Sigmoid colon (tissue), 7 donors: Measurements from ENCODE around the gene C1orf94. TPM values are rescaled to one million over a fixed set of nuclear protein-coding genes. Genes with fewer than 3 reads are reported as not detected.

Experiments
- DNase-seq: peaks from one replicate; pipeline ENCODE4 v3.0.0-alpha.2; 2019
- H3K27ac ChIP-seq, 4 donors: fragments of 200-600 bp; sonication (generic); one replicate each; pipeline ENCODE4 v1.5.1; 2016 to 2019; ENCODE audit warnings: mild to moderate bottlenecking in 1 of 4
- H3K27me3 ChIP-seq, 3 donors: fragments of 200-600 bp; sonication (generic); one replicate each; pipeline ENCODE4 v1.5.1; 2019; ENCODE audit warnings: mild to moderate bottlenecking in 1 of 3
- H3K36me3 ChIP-seq, 4 donors: fragments of 200-600 bp; sonication (generic); one replicate each; pipeline ENCODE4 v1.5.1; 2016 to 2019
- H3K4me1 ChIP-seq, 4 donors: fragments of 200-600 bp; sonication (generic); one replicate each; pipeline ENCODE4 v1.5.1; 2017 to 2019
- H3K4me3 ChIP-seq, 4 donors: fragments of 200-600 bp; sonication (generic); one replicate each; pipeline ENCODE4 v1.5.1; 2017 to 2019; ENCODE audit warnings: mild to moderate bottlenecking in 2 of 4, moderate library complexity in 1 of 4
- H3K9me3 ChIP-seq, 4 donors: fragments of 200-600 bp in 3 of 4; sonication (generic) in 3 of 4; one replicate each; pipeline versions ENCODE4 v1.5.1 to v1.6.1; 2013 to 2019
- EP300 ChIP-seq, 4 donors: sonication (generic); formaldehyde crosslinking; IDR thresholded peaks; one replicate each; pipeline ENCODE4 v1.6.1; 2017; ENCODE audit warnings: antibody characterized with exemption in 4 of 4
- POLR2A ChIP-seq, 2 donors: fragments of 450-650 bp; IDR thresholded peaks; one replicate each; pipeline ENCODE4 v1.6.1; 2016; ENCODE audit warnings: antibody characterized with exemption in 2 of 2, mild to moderate bottlenecking in 2 of 2, moderate library complexity in 2 of 2
- POLR2AphosphoS5 ChIP-seq, 4 donors: sonication (generic); formaldehyde crosslinking; IDR thresholded peaks; one replicate each; pipeline ENCODE4 v1.6.1; 2017; ENCODE audit warnings: antibody characterized with exemption in 4 of 4
- WGBS, 2 donors: extraction: QIAGEN DNeasy Blood & Tissue Kit; methylation state at CpG; one replicate each; pipeline ENCODE4 v1.1.7; 2013; 5-methylcytosine and 5-hydroxymethylcytosine counted together
- intact Hi-C: fragments of 100-400 bp; cut with DNase I; formaldehyde crosslinking; loops from one replicate; pipeline ENCODE4 v1.15.1; 2023
- polyA plus RNA-seq, 3 donors: library from polyadenylated mRNA; stranded (reverse); fragments of 200-250 nt; gene quantifications; one replicate each; pipeline ENCODE4 v1.2.3, GENCODE V29; 2013
- total RNA-seq, 4 donors: library from RNA; depleted of rRNA; stranded (reverse); fragments of >200 nt; gene quantifications; one replicate each; pipeline ENCODE4 v1.1.0, GENCODE V29; 2016
- TF ChIP-seq, protein P1 (sequence below), 4 experiments: fragments of 450-650 bp in 3 of 4; fragments of 200-600 bp in 1 of 4; IDR thresholded peaks; one replicate each; pipeline ENCODE4 v1.5.1; 2016 to 2019; ENCODE audit warnings: antibody characterized with exemption in 4 of 4, mild to moderate bottlenecking in 3 of 4, moderate library complexity in 2 of 4
- donor health status: healthy with polysubstance abuse.
- donor health status: Bipolar disorder and iron deficiency.
- donor health status: healthy.

C1orf94 gene
- total and polyA plus RNA-seq, 7 donors = not detected

- H3K4me3 ChIP-seq = no peak overlapping the region
- H3K36me3 ChIP-seq = no peaks in the 10 kb centered on the region
- H3K27ac ChIP-seq = no peak overlapping the region
- no peaks in the 10 kb centered on the region for H3K9me3 ChIP-seq
- H3K27me3 ChIP-seq = no peaks in the 10 kb centered on the region
- TF ChIP-seq, protein P1, sequence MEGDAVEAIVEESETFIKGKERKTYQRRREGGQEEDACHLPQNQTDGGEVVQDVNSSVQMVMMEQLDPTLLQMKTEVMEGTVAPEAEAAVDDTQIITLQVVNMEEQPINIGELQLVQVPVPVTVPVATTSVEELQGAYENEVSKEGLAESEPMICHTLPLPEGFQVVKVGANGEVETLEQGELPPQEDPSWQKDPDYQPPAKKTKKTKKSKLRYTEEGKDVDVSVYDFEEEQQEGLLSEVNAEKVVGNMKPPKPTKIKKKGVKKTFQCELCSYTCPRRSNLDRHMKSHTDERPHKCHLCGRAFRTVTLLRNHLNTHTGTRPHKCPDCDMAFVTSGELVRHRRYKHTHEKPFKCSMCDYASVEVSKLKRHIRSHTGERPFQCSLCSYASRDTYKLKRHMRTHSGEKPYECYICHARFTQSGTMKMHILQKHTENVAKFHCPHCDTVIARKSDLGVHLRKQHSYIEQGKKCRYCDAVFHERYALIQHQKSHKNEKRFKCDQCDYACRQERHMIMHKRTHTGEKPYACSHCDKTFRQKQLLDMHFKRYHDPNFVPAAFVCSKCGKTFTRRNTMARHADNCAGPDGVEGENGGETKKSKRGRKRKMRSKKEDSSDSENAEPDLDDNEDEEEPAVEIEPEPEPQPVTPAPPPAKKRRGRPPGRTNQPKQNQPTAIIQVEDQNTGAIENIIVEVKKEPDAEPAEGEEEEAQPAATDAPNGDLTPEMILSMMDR (IDR thresholded peaks at IDR 0.05) = no peak
- no peak for DNase-seq
- 19 to 58% methylated on average over 6 of the region's 6 CpGs for WGBS, 2 donors
- intact Hi-C loops = no loop called here
- H3K4me1 ChIP-seq = no peaks in the 10 kb centered on the region
Measured at GRCh38 chr1:34236089-34236488, 59.4 kb downstream of the C1orf94 start.

DNA sequence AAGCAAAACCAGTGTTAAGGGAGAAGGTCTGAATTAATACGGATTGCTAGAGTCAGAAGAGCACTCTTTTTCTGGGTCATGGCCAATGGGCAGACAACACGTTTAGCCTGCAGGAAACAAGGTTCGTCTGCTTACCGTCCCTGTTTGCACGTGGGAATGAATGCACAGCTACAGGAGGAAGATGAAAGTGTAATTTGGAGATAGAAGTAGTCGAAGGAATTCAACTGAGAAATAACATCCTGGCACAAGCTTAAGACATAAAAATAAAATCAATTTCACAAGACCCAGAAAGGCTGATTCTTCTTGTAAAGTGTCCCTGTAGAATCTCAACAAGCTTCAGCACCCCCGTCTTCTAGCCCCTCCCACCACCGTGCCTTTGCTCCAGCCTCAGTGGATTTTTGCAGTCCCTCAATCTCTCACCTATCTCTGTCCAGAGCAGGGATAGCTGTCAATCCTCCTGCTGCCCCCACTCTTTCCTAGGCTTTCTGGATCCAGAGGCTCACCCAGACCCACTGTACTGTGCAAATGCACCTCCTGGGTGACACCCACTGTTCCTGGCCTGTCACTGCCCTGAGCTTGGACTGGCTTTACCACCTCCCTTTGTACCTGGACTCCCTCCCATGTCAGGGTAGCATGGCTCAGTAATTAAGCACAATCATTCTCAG is 60.6 kb downstream of the C1orf94 start:
- TF ChIP-seq POLR2AphosphoS5 (IDR thresholded peaks at IDR 0.05) (no peak), EP300 (IDR thresholded peaks at IDR 0.05) (no peak), POLR2A (IDR thresholded peaks at IDR 0.05) (no peak)
- TF ChIP-seq, protein P1 (IDR thresholded peaks at IDR 0.05) = no peak
- 61 to 66% methylated on average over 8 of the region's 8 CpGs for WGBS, 2 donors
- Histone ChIP-seq H3K4me1 (no peaks in the 10 kb centered on the region), H3K27me3 (no peaks in the 10 kb centered on the region), H3K4me3 (no peak overlapping the region), H3K36me3 (no peaks in the 10 kb centered on the region), H3K27ac (no peak overlapping the region), H3K9me3 (peaks cover 0 to 4% (median 0%) of the 10 kb centered on the region in 4 donors)
- DNase-seq = no peak
- intact Hi-C loops = no loop called here

GRCh38 chr1:34245967-34246366 is 69.3 kb downstream of the C1orf94 start:
- Histone ChIP-seq H3K4me1 (no peaks in the 10 kb centered on the region), H3K27me3 (peaks cover 0 to 28% (median 0%) of the 10 kb centered on the region in 3 donors), H3K9me3 (peaks cover 0 to 4% (median 0%) of the 10 kb centered on the region in 4 donors), H3K36me3 (no peaks in the 10 kb centered on the region), H3K4me3 (no peak overlapping the region), H3K27ac (no peak overlapping the region)
- TF ChIP-seq, protein P1 (IDR thresholded peaks at IDR 0.05) = no peak
- no peak for TF ChIP-seq EP300 (IDR thresholded peaks at IDR 0.05)
- no peak for TF ChIP-seq POLR2AphosphoS5 (IDR thresholded peaks at IDR 0.05)
- no peak for TF ChIP-seq POLR2A (IDR thresholded peaks at IDR 0.05)
- intact Hi-C loops = no loop called here
- DNase-seq = no peak
- 59 to 68% methylated on average over 4 of the region's 4 CpGs for WGBS, 2 donors

DNA sequence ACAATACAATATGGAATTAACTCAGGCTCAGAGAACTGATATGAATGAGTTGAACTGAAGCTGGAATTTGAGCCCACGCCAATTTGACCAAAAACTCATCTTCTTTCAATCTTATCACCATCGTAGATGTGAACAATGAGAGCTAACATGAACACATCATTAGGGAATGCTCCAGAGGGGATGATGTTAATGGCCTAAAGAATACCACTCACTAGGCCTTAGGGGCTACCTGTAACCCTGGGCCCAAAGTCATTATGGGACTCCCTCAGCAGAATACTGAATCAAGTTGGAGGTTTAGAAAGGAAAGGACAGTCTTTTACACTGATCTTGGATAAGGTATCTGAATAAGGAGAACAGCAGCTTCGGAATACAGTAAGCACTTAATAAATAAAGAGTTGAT is 73.6 kb downstream of the C1orf94 start:
- no peaks in the 10 kb centered on the region for H3K4me1 ChIP-seq
- no peak for DNase-seq
- TF ChIP-seq, protein P1 (IDR thresholded peaks at IDR 0.05) = no peak
- TF ChIP-seq POLR2A (IDR thresholded peaks at IDR 0.05) (no peak), EP300 (IDR thresholded peaks at IDR 0.05) (no peak), POLR2AphosphoS5 (IDR thresholded peaks at IDR 0.05) (no peak)
- peaks cover 0 to 28% (median 0%) of the 10 kb centered on the region in 3 donors for H3K27me3 ChIP-seq
- H3K4me3 ChIP-seq = no peak overlapping the region
- WGBS, 2 donors = 55 to 70% methylated on average over 3 of the region's 3 CpGs
- intact Hi-C loops = no loop called here
- no peak overlapping the region for H3K27ac ChIP-seq
- H3K9me3 ChIP-seq = no peaks in the 10 kb centered on the region
- H3K36me3 ChIP-seq = no peaks in the 10 kb centered on the region
